H1 (cell line): ENCODE measurements around the gene DSCAM. TPM values are rescaled to one million over a fixed set of nuclear protein-coding genes. Genes with fewer than 3 reads are reported as not detected.
A peak's percentile ranks its signal among the peaks of the same experiment; 100 is the strongest.

Experiments
- CTCF ChIA-PET: fragments of 300-600 bp; sonication (Branson Sonifier 250); formaldehyde crosslinking; loops from one replicate; lab custom pipeline; 2021; ENCODE audit not compliant: partially characterized antibody; lab: Charles Lee
- POLR2A ChIA-PET: fragments of 300-600 bp; sonication (Branson Sonifier 250); formaldehyde crosslinking; loops from one replicate; lab custom pipeline; 2021; ENCODE audit warnings: inconsistent platforms; ENCODE audit not compliant: partially characterized antibody; lab: Charles Lee
- DNase-seq, 2 experiments: peaks; one replicate each; pipeline versions ENCODE4 v3.0.0 to v3.0.0-alpha.2; 2010 to 2022; ENCODE audit warnings: low spot score in 2 of 2, low read depth in 1 of 2, mixed read lengths in 1 of 2
- FAIRE-seq: peaks from 2 replicates; lab custom pipeline; 2011; peaks lifted over from hg19 to GRCh38; lab: Jason Lieb, UNC
- H2AFZ ChIP-seq: 2 replicates; pipeline ENCODE4 v1.8.1; 2012; ENCODE audit warnings: low read length, inconsistent platforms
- H2AK5ac ChIP-seq: 2 replicates; pipeline ENCODE4 v1.6.1; 2013; ENCODE audit warnings: low read depth, low read length
- H2BK120ac ChIP-seq: replicated peaks from 2 replicates; pipeline ENCODE3; 2013; ENCODE audit warnings: low read depth, low read length, inconsistent platforms
- H2BK12ac ChIP-seq: 2 replicates; pipeline ENCODE4 v1.6.1; 2013; ENCODE audit warnings: low read depth, low read length
- H2BK15ac ChIP-seq: 2 replicates; pipeline ENCODE4 v1.6.1; 2013; ENCODE audit warnings: low read length
- H2BK20ac ChIP-seq: 2 replicates; pipeline ENCODE4 v1.6.1; 2013; ENCODE audit warnings: low read length
- H2BK5ac ChIP-seq: 2 replicates; pipeline ENCODE4 v1.6.1; 2013; ENCODE audit warnings: low read depth, low read length
- H3K14ac ChIP-seq: 2 replicates; pipeline ENCODE4 v1.6.1; 2013; ENCODE audit warnings: inconsistent platforms; ENCODE audit not compliant: insufficient read length
- H3K18ac ChIP-seq: 2 replicates; pipeline ENCODE4 v1.6.1; 2013; ENCODE audit warnings: low read length; ENCODE audit errors: extremely low read depth
- H3K23ac ChIP-seq: 2 replicates; pipeline ENCODE4 v1.6.1; 2013; ENCODE audit warnings: inconsistent platforms; ENCODE audit not compliant: insufficient read length
- H3K23me2 ChIP-seq: 2 replicates; pipeline ENCODE4 v1.6.1; 2013; ENCODE audit warnings: low read depth, low read length
- H3K27ac ChIP-seq: 2 replicates; pipeline ENCODE4 v1.6.1; 2011; ENCODE audit warnings: low read depth, low read length, inconsistent platforms
- H3K27me3 ChIP-seq, 4 experiments: replicated peaks in 1 of 4; 1 replicate in 1 of 4; 2 replicates in 3 of 4; pipeline versions ENCODE4 v1.6.1 to v1.8.1; 2011 to 2013; ENCODE audit warnings: low read length in 3 of 4, mild to moderate bottlenecking in 3 of 4, inconsistent platforms in 2 of 4, mixed read lengths in 2 of 4, moderate library complexity in 1 of 4; ENCODE audit not compliant: control insufficient read depth in 3 of 4, insufficient read depth in 3 of 4; ENCODE audit errors: extremely low read depth in 1 of 4
- H3K36me3 ChIP-seq, 4 experiments: 2 replicates each; pipeline versions ENCODE4 v1.6.1 to v1.8.1; 2011 to 2013; ENCODE audit warnings: mild to moderate bottlenecking in 4 of 4, low read length in 3 of 4, moderate library complexity in 2 of 4, control low read depth in 1 of 4, inconsistent platforms in 1 of 4; ENCODE audit not compliant: insufficient read depth in 4 of 4, control insufficient read depth in 2 of 4
- H3K4ac ChIP-seq: replicated peaks from 2 replicates; pipeline ENCODE3; 2013; ENCODE audit warnings: low read length, low read depth, mixed read lengths, inconsistent platforms; ENCODE audit not compliant: insufficient read length
- H3K4me1 ChIP-seq, 4 experiments: replicated peaks in 1 of 4; 1 replicate in 1 of 4; 2 replicates in 3 of 4; pipeline versions ENCODE4 v1.6.1 to v1.8.1; 2011 to 2013; ENCODE audit warnings: low read length in 3 of 4, inconsistent platforms in 2 of 4, mixed read lengths in 1 of 4; ENCODE audit not compliant: insufficient read depth in 4 of 4, control insufficient read depth in 3 of 4
- H3K4me2 ChIP-seq, 2 experiments: 2 replicates each; pipeline versions ENCODE4 v1.6.1 to v1.8.1; 2011 to 2013; ENCODE audit warnings: low read depth in 2 of 2, low read length in 2 of 2, control low read depth in 1 of 2, inconsistent platforms in 1 of 2, mild to moderate bottlenecking in 1 of 2; ENCODE audit not compliant: insufficient read depth in 1 of 2
- H3K4me3 ChIP-seq, 4 experiments: fragments of 200-600, 300-600 bp in 1 of 4; sonication (generic), shearing (Covaris generic), sonication (Bioruptor Twin) in 1 of 4; 2 replicates each; pipeline versions ENCODE4 v1.5.1 to v1.8.1; 2011 to 2016; ENCODE audit warnings: low read length in 4 of 4, low read depth in 3 of 4, control low read depth in 2 of 4, inconsistent platforms in 2 of 4, mild to moderate bottlenecking in 2 of 4, mixed read lengths in 1 of 4, moderate library complexity in 1 of 4; ENCODE audit not compliant: insufficient read depth in 2 of 4; ENCODE audit errors: extremely low read depth in 1 of 4
- H3K56ac ChIP-seq: replicated peaks from 2 replicates; pipeline ENCODE3; 2013; ENCODE audit warnings: low read depth, mild to moderate bottlenecking, mixed read lengths, low read length, inconsistent platforms; ENCODE audit not compliant: insufficient read length
- H3K79me1 ChIP-seq: 2 replicates; pipeline ENCODE4 v1.6.1; 2013; ENCODE audit warnings: low read depth, low read length, control low read depth
- H3K79me2 ChIP-seq, 2 experiments: 2 replicates each; pipeline versions ENCODE4 v1.6.1 to v1.8.1; 2012 to 2013; ENCODE audit warnings: low read length in 2 of 2, mild to moderate bottlenecking in 2 of 2, inconsistent platforms in 1 of 2; ENCODE audit not compliant: insufficient read depth in 2 of 2, control insufficient read depth in 1 of 2
- H3K9ac ChIP-seq, 4 experiments: replicated peaks in 1 of 4; 1 replicate in 1 of 4; 2 replicates in 3 of 4; pipeline versions ENCODE4 v1.6.1 to v1.8.1; 2011 to 2013; ENCODE audit warnings: low read depth in 3 of 4, low read length in 3 of 4, control low read depth in 2 of 4, mild to moderate bottlenecking in 2 of 4, moderate library complexity in 2 of 4, inconsistent platforms in 1 of 4; ENCODE audit errors: extremely low read depth in 1 of 4
- H3K9me3 ChIP-seq, 2 experiments: 2 replicates each; pipeline versions ENCODE4 v1.6.1 to v1.8.1; 2012 to 2013; ENCODE audit warnings: mild to moderate bottlenecking in 2 of 2, moderate library complexity in 2 of 2, control low read depth in 1 of 2, inconsistent platforms in 1 of 2, low read depth in 1 of 2, low read length in 1 of 2, mixed read lengths in 1 of 2; ENCODE audit not compliant: insufficient read depth in 2 of 2
- H4K20me1 ChIP-seq, 2 experiments: replicated peaks in 1 of 2; 2 replicates each; pipeline versions ENCODE3 to v1.8.1; 2011 to 2013; ENCODE audit warnings: inconsistent platforms in 2 of 2, low read length in 2 of 2, mild to moderate bottlenecking in 1 of 2; ENCODE audit not compliant: insufficient read depth in 2 of 2, control insufficient read depth in 1 of 2
- H4K5ac ChIP-seq: 2 replicates; pipeline ENCODE4 v1.6.1; 2013; ENCODE audit warnings: low read length, low read depth, mixed read lengths, inconsistent platforms; ENCODE audit not compliant: insufficient read length
- H4K8ac ChIP-seq: 2 replicates; pipeline ENCODE4 v1.8.0; 2013; ENCODE audit warnings: mild to moderate bottlenecking, moderate library complexity, low read length, inconsistent platforms; ENCODE audit not compliant: insufficient read depth; ENCODE audit errors: extremely low read depth
- H4K91ac ChIP-seq: replicated peaks from 2 replicates; pipeline ENCODE3; 2013; ENCODE audit warnings: low read length, mixed read lengths, inconsistent platforms; ENCODE audit not compliant: insufficient read length
- CHD1 ChIP-seq: IDR thresholded peaks from 2 replicates; pipeline ENCODE4 v1.6.1; 2012; ENCODE audit warnings: low read depth, low read length, improper control_type of control experiment
- NANOG ChIP-seq: IDR thresholded peaks from 2 replicates; pipeline ENCODE4 v1.6.1; 2011; ENCODE audit warnings: low read length, low read depth, mild to moderate bottlenecking, inconsistent platforms; ENCODE audit not compliant: insufficient read depth, poor library complexity, severe bottlenecking
- POLR2A ChIP-seq, 2 experiments: IDR thresholded peaks; 1 replicate in 1 of 2; 2 replicates in 1 of 2; pipeline ENCODE4 v1.6.1; 2011; ENCODE audit warnings: low read depth in 2 of 2, low read length in 2 of 2, mild to moderate bottlenecking in 2 of 2; ENCODE audit errors: control extremely low read depth in 1 of 2
- SP2 ChIP-seq: IDR thresholded peaks from 2 replicates; pipeline ENCODE4 v1.6.1; 2012; ENCODE audit warnings: mild to moderate bottlenecking, low read length, inconsistent platforms
- WGBS, 2 experiments: shearing (Covaris generic) in 1 of 2; methylation state at CpG; one replicate each; pipeline versions ENCODE4 v1.1.6 to v1.1.7; 2013 to 2015; ENCODE audit warnings: low lambda C conversion rate in 2 of 2, mixed read lengths in 2 of 2, inconsistent platforms in 1 of 2, low coverage in 1 of 2, missing lambda C conversion rate in 1 of 2; ENCODE audit not compliant: insufficient replicate concordance in 2 of 2, insufficient coverage in 1 of 2, insufficient read length in 1 of 2; ENCODE audit errors: extremely low coverage in 1 of 2, missing lambda C conversion rate in 1 of 2; 5-methylcytosine and 5-hydroxymethylcytosine counted together
- polyA plus RNA-seq, 7 experiments: library from polyadenylated mRNA; depleted of rRNA in 3 of 7; stranded (reverse) in 5 of 7; unstranded in 2 of 7; fragments of >200 nt in 5 of 7; fragments of 200-250 nt in 2 of 7; gene quantifications; 1 replicate in 5 of 7; 2 replicates in 1 of 7; 4 replicates in 1 of 7; pipeline versions ENCODE4 v1.2.1 to v1.2.3, GENCODE V29; 2011 to 2013; ENCODE audit warnings: missing spikeins in 2 of 7, mixed read lengths in 2 of 7
- total RNA-seq: library from RNA; stranded (reverse); fragmentation: NEBNext Ultra II Directional; extraction: Animal tissue kit (Norgen Biotek cat#: 25700); gene quantifications from 2 replicates; pipeline ENCODE4 v1.2.1, GENCODE V29; 2021

Gene DSCAM
- total and polyA plus RNA-seq, 2 of the 8 experiments (the other 6 are each of a cell fraction or from before 2014, with no cell fraction given), result 0.02 to 0.15 TPM

DNA sequence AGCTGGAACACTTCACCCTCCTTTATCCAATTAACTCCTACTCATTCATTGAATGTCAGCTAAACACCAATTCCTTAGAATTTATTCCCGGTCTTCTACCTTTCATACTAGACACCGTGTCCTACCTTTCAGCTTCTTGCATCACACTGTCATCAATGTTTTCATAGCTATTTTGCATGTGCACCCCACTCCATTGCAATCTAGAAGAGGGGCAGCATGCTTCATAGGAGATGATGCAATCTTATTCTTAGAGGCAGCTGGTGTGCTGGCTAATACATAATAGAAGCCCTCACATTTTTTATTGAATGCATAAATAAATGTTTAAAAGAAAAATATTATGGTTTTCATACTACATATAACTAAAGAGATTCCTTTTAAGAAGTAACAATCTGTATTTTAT lies 123.6 kb downstream of the DSCAM start:
- Histone ChIP-seq H2BK15ac (no peak overlapping the region), H3K4me1 (no peaks in the 10 kb centered on the region), H3K14ac (no peak overlapping the region), H2BK20ac (no peak overlapping the region), H3K56ac (no peak overlapping the region), H4K20me1 (no peaks in the 10 kb centered on the region), H3K36me3 (no peaks in the 10 kb centered on the region), H3K9ac (no peak overlapping the region), H2BK12ac (no peak overlapping the region), H2AK5ac (no peak overlapping the region), H3K4me2 (no peak overlapping the region), H4K91ac (no peak overlapping the region), H4K5ac (no peak overlapping the region), H3K79me1 (no peaks in the 10 kb centered on the region), H4K8ac (no peak overlapping the region), H3K23me2 (no peaks in the 10 kb centered on the region), H3K27me3 (no peaks in the 10 kb centered on the region), H2BK5ac (no peak overlapping the region), H3K79me2 (no peaks in the 10 kb centered on the region), H3K27ac (no peak overlapping the region), H3K18ac (no peak overlapping the region), H3K9me3 (peaks cover 2 to 3% of the 10 kb centered on the region in 2 experiments; a peak in 2 of 4 replicates), H2BK120ac (no peak overlapping the region), H3K4ac (no peak overlapping the region), H3K4me3 (no peak overlapping the region), H2AFZ (peak overlapping the region; percentile 1; the same call in 1 of the 2 replicates), H3K23ac (no peak overlapping the region)
- ChIA-PET POLR2A (no interaction called here), CTCF (interaction anchor here (0.8 to 1.1 kb wide), 2 partner anchors 26 to 349 kb away, joined by 3 read pairs; no protein-coding TSS in a partner anchor)
- FAIRE-seq (no peak), DNase-seq (no peak)
- TF ChIP-seq POLR2A (IDR thresholded peaks at IDR 0.05; ENCODE audit: control extremely low read depth in 1 of 2, low read depth in 2 of 2, low read length in 2 of 2) (no peak), NANOG (no peak), CHD1 (no peak), SP2 (no peak)
- 95% methylated on average over 2 of the region's 2 CpGs; no CpG with 5 or more reads in 1 of the 2 experiments for WGBS, 2 experiments
